ENCODE data around the gene NANOG.
"Not testable (repeated sequence)": the region's sequence is repeated elsewhere in the genome, so short reads cannot be mapped to it uniquely, and the experiment has no call there.

The NANOG gene

GRCh38 chr12:7837366-7837765, 48.2 kb downstream of the NANOG start:
- H3K27ac ChIP-seq (ENCODE audit: low read depth, low read length) = no peak overlapping the region
- H2AFZ ChIP-seq (ENCODE audit: low read length, unreplicated experiment) = no peak overlapping the region
- no peaks in the 10 kb centered on the region for H3K27me3 ChIP-seq (ENCODE audit: insufficient read depth, low read length)
- H3K79me2 ChIP-seq (ENCODE audit: control insufficient read depth, insufficient read depth, low read length, unreplicated experiment) = no peaks in the 10 kb centered on the region
- H3K36me3 ChIP-seq (ENCODE audit: insufficient read depth, low read length) = no peaks in the 10 kb centered on the region
- H3K4me3 ChIP-seq (ENCODE audit: low read depth, low read length) = no peak overlapping the region
- peaks cover under 1% of the 10 kb centered on the region for H3K4me1 ChIP-seq (ENCODE audit: control insufficient read depth, insufficient read depth, low read length, unreplicated experiment)

- H3K27me3 ChIP-seq (ENCODE audit: insufficient read depth, low read length); H3K4me3 ChIP-seq (ENCODE audit: low read depth, low read length); H3K36me3 ChIP-seq (ENCODE audit: insufficient read depth, low read length); H2AFZ ChIP-seq (ENCODE audit: low read length, unreplicated experiment); H3K79me2 ChIP-seq (ENCODE audit: control insufficient read depth, insufficient read depth, low read length, unreplicated experiment); H3K4me1 ChIP-seq (ENCODE audit: control insufficient read depth, insufficient read depth, low read length, unreplicated experiment); H3K27ac ChIP-seq (ENCODE audit: low read depth, low read length): not testable (repeated sequence)
Measured at GRCh38 chr12:7839226-7839625, 50.0 kb downstream of the NANOG start.

- H3K27ac ChIP-seq (ENCODE audit: low read depth, low read length); H2AFZ ChIP-seq (ENCODE audit: low read length, unreplicated experiment); H3K79me2 ChIP-seq (ENCODE audit: control insufficient read depth, insufficient read depth, low read length, unreplicated experiment); H3K27me3 ChIP-seq (ENCODE audit: insufficient read depth, low read length); H3K36me3 ChIP-seq (ENCODE audit: insufficient read depth, low read length); H3K4me1 ChIP-seq (ENCODE audit: control insufficient read depth, insufficient read depth, low read length, unreplicated experiment); H3K4me3 ChIP-seq (ENCODE audit: low read depth, low read length): not testable (repeated sequence)
Measured at GRCh38 chr12:7839848-7840247, 50.6 kb downstream of the NANOG start.

GRCh38 chr12:7842444-7842843, 53.2 kb downstream of the NANOG start:
- H3K4me3 ChIP-seq (ENCODE audit: low read depth, low read length); H3K27me3 ChIP-seq (ENCODE audit: insufficient read depth, low read length); H3K36me3 ChIP-seq (ENCODE audit: insufficient read depth, low read length); H3K27ac ChIP-seq (ENCODE audit: low read depth, low read length); H3K4me1 ChIP-seq (ENCODE audit: control insufficient read depth, insufficient read depth, low read length, unreplicated experiment); H3K79me2 ChIP-seq (ENCODE audit: control insufficient read depth, insufficient read depth, low read length, unreplicated experiment); H2AFZ ChIP-seq (ENCODE audit: low read length, unreplicated experiment): not testable (repeated sequence)

- H3K4me1 ChIP-seq (ENCODE audit: control insufficient read depth, insufficient read depth, low read length, unreplicated experiment); H3K36me3 ChIP-seq (ENCODE audit: insufficient read depth, low read length); H3K27me3 ChIP-seq (ENCODE audit: insufficient read depth, low read length); H3K79me2 ChIP-seq (ENCODE audit: control insufficient read depth, insufficient read depth, low read length, unreplicated experiment); H2AFZ ChIP-seq (ENCODE audit: low read length, unreplicated experiment); H3K4me3 ChIP-seq (ENCODE audit: low read depth, low read length); H3K27ac ChIP-seq (ENCODE audit: low read depth, low read length): not testable (repeated sequence)
Measured at GRCh38 chr12:7843149-7843548, 53.9 kb downstream of the NANOG start.

- H2AFZ ChIP-seq (ENCODE audit: low read length, unreplicated experiment); H3K4me1 ChIP-seq (ENCODE audit: control insufficient read depth, insufficient read depth, low read length, unreplicated experiment); H3K79me2 ChIP-seq (ENCODE audit: control insufficient read depth, insufficient read depth, low read length, unreplicated experiment); H3K27ac ChIP-seq (ENCODE audit: low read depth, low read length); H3K4me3 ChIP-seq (ENCODE audit: low read depth, low read length); H3K36me3 ChIP-seq (ENCODE audit: insufficient read depth, low read length); H3K27me3 ChIP-seq (ENCODE audit: insufficient read depth, low read length): not testable (repeated sequence)
Measured at GRCh38 chr12:7843583-7843982, 54.4 kb downstream of the NANOG start.

- no peaks in the 10 kb centered on the region for H3K4me1 ChIP-seq (ENCODE audit: control insufficient read depth, insufficient read depth, low read length, unreplicated experiment)
- H3K27me3 ChIP-seq (ENCODE audit: insufficient read depth, low read length) = no peaks in the 10 kb centered on the region
- H3K4me3 ChIP-seq (ENCODE audit: low read depth, low read length) = no peak overlapping the region
Measured at GRCh38 chr12:7844116-7844515, 54.9 kb downstream of the NANOG start.

GRCh38 chr12:7847226-7848097, 58.3 kb downstream of the NANOG start:
- H2AFZ ChIP-seq (ENCODE audit: low read length, unreplicated experiment); H3K27me3 ChIP-seq (ENCODE audit: insufficient read depth, low read length); H3K27ac ChIP-seq (ENCODE audit: low read depth, low read length); H3K36me3 ChIP-seq (ENCODE audit: insufficient read depth, low read length); H3K79me2 ChIP-seq (ENCODE audit: control insufficient read depth, insufficient read depth, low read length, unreplicated experiment); H3K4me1 ChIP-seq (ENCODE audit: control insufficient read depth, insufficient read depth, low read length, unreplicated experiment); H3K4me3 ChIP-seq (ENCODE audit: low read depth, low read length): not testable (repeated sequence)

More at GRCh38 chr12:7844116-7844515, 54.9 kb downstream of the NANOG start:
- Histone ChIP-seq H2AFZ (ENCODE audit: low read length, unreplicated experiment) (no peak overlapping the region), H3K27ac (ENCODE audit: low read depth, low read length) (no peak overlapping the region), H3K36me3 (ENCODE audit: insufficient read depth, low read length) (no peaks in the 10 kb centered on the region), H3K79me2 (ENCODE audit: control insufficient read depth, insufficient read depth, low read length, unreplicated experiment) (no peaks in the 10 kb centered on the region)

GRCh38 chr12:7848098-7848422, 58.9 kb downstream of the NANOG start:
- H3K27me3 ChIP-seq (ENCODE audit: insufficient read depth, low read length); H3K4me1 ChIP-seq (ENCODE audit: control insufficient read depth, insufficient read depth, low read length, unreplicated experiment); H3K27ac ChIP-seq (ENCODE audit: low read depth, low read length); H3K4me3 ChIP-seq (ENCODE audit: low read depth, low read length); H2AFZ ChIP-seq (ENCODE audit: low read length, unreplicated experiment); H3K36me3 ChIP-seq (ENCODE audit: insufficient read depth, low read length); H3K79me2 ChIP-seq (ENCODE audit: control insufficient read depth, insufficient read depth, low read length, unreplicated experiment): not testable (repeated sequence)

Data from ACC112 (cell line).